B cell (primary cell): ENCODE measurements around the gene EHBP1. TPM values are rescaled to one million over a fixed set of nuclear protein-coding genes. Genes with fewer than 3 reads are reported as not detected.

Source experiments
- ATAC-seq: fragments of 200-7000 bp; cut with Tn5 transposase; one replicate; pipeline ENCODE4 v1.10.0; 2021; ENCODE audit warnings: low read depth, mild to moderate bottlenecking, moderate number of reproducible peaks, moderate library complexity
- CTCF ChIA-PET: fragments of 350-600 bp; sonication (Branson Sonifier 250); formaldehyde crosslinking; loops from one replicate; lab custom pipeline; 2021; ENCODE audit warnings: antibody characterized with exemption, inconsistent platforms; lab: Charles Lee
- POLR2A ChIA-PET: fragments of 350-600 bp; sonication (Branson Sonifier 250); formaldehyde crosslinking; loops from one replicate; lab custom pipeline; 2021; ENCODE audit warnings: antibody characterized with exemption; lab: Charles Lee
- DNase-seq: peaks from one replicate; pipeline ENCODE4 v3.0.0; 2013
- H2AFZ ChIP-seq: 2 replicates; pipeline ENCODE4 v1.6.1; 2012; ENCODE audit warnings: mild to moderate bottlenecking, low read depth, low read length; ENCODE audit not compliant: insufficient read depth, poor library complexity, severe bottlenecking
- H3K27ac ChIP-seq, 2 donors: 1 replicate in 1 of 2; 2 replicates in 1 of 2; pipeline ENCODE4 v1.5.1; 2012 to 2013; ENCODE audit warnings: low read length in 2 of 2, mild to moderate bottlenecking in 2 of 2, moderate library complexity in 1 of 2
- H3K27me3 ChIP-seq, 4 experiments: fragments of 200-600 bp in 1 of 4; sonication (generic) in 1 of 4; replicated peaks in 1 of 4; 1 replicate in 2 of 4; 2 replicates in 2 of 4; pipeline versions ENCODE4 v1.6.1 to v1.7.0; 2013 to 2016; ENCODE audit warnings: low read length in 3 of 4, mild to moderate bottlenecking in 2 of 4, mixed read lengths in 1 of 4, moderate library complexity in 1 of 4; ENCODE audit not compliant: insufficient read depth in 4 of 4, control insufficient read depth in 3 of 4; ENCODE audit errors: control extremely low read depth in 1 of 4
- H3K36me3 ChIP-seq, 2 experiments: replicated peaks in 1 of 2; 1 replicate in 1 of 2; 2 replicates in 1 of 2; pipeline versions ENCODE4 v1.6.1 to v1.7.1; 2013; ENCODE audit warnings: low read length in 1 of 2; ENCODE audit not compliant: insufficient read depth in 2 of 2, control insufficient read depth in 1 of 2; ENCODE audit errors: control extremely low read depth in 1 of 2, extremely low read depth in 1 of 2
- H3K4me1 ChIP-seq, 2 donors: fragments of 200-600 bp in 1 of 2; sonication (generic) in 1 of 2; 1 replicate in 1 of 2; 2 replicates in 1 of 2; pipeline versions ENCODE4 v1.5.1 to v1.6.1; 2013 to 2017; ENCODE audit warnings: low read length in 2 of 2; ENCODE audit not compliant: control insufficient read depth in 2 of 2, insufficient read depth in 2 of 2
- H3K4me2 ChIP-seq: replicated peaks from 2 replicates; pipeline ENCODE3; 2012; ENCODE audit warnings: mild to moderate bottlenecking, low read depth, low read length; ENCODE audit not compliant: poor library complexity, severe bottlenecking
- H3K4me3 ChIP-seq, 5 experiments: fragments of 200-600 bp in 1 of 5; sonication (generic) in 1 of 5; 1 replicate in 3 of 5; 2 replicates in 2 of 5; pipeline versions ENCODE4 v1.5.1 to v1.7.0; 2011 to 2016; ENCODE audit warnings: low read length in 4 of 5, mild to moderate bottlenecking in 4 of 5, low read depth in 2 of 5, control low read depth in 1 of 5, moderate library complexity in 1 of 5; ENCODE audit not compliant: insufficient read depth in 1 of 5; ENCODE audit errors: control extremely low read depth in 1 of 5, extremely low read depth in 1 of 5
- H3K79me2 ChIP-seq: fragments of 200-600 bp; sonication (generic); one replicate; pipeline ENCODE4 v1.6.0; 2016; ENCODE audit warnings: low read length; ENCODE audit not compliant: control insufficient read depth, insufficient read depth
- H3K9ac ChIP-seq: fragments of 200-600 bp; sonication (generic); 2 replicates; pipeline ENCODE4 v1.6.1; 2017; ENCODE audit warnings: mild to moderate bottlenecking, low read length, moderate library complexity
- H3K9me3 ChIP-seq, 3 donors: one replicate each; pipeline versions ENCODE4 v1.6.1 to v1.7.1; 2013; ENCODE audit warnings: low read length in 2 of 3; ENCODE audit not compliant: control insufficient read depth in 2 of 3, insufficient read depth in 1 of 3; ENCODE audit errors: control extremely low read depth in 1 of 3
- H4K20me1 ChIP-seq: 2 replicates; pipeline ENCODE4 v1.6.0; 2012; ENCODE audit warnings: mild to moderate bottlenecking, low read length; ENCODE audit not compliant: insufficient read depth, control insufficient read depth, poor library complexity, severe bottlenecking
- H3K27ac Mint-ChIP-seq: one replicate; pipeline ENCODE4 v1.8.0; 2021; ENCODE audit warnings: mixed read lengths
- H3K27me3 Mint-ChIP-seq: one replicate; pipeline ENCODE4 v1.8.0; 2021; ENCODE audit warnings: mixed read lengths
- H3K4me1 Mint-ChIP-seq: one replicate; pipeline ENCODE4 v1.8.0; 2021; ENCODE audit warnings: mixed read lengths
- H3K4me3 Mint-ChIP-seq: one replicate; pipeline ENCODE4 v1.8.0; 2021; ENCODE audit warnings: mixed read lengths
- H3K9me3 Mint-ChIP-seq: one replicate; pipeline ENCODE4 v1.8.0; 2022; ENCODE audit warnings: mixed read lengths; ENCODE audit not compliant: insufficient read depth
- EZH2 ChIP-seq: IDR thresholded peaks from 2 replicates; pipeline ENCODE4 v1.6.1; 2012; ENCODE audit warnings: borderline replicate concordance, low read depth, mild to moderate bottlenecking, moderate library complexity, low read length; ENCODE audit not compliant: insufficient read depth, poor library complexity, severe bottlenecking
- WGBS: methylation state at CpG from one replicate; pipeline ENCODE4 v1.1.5; 2013; ENCODE audit warnings: missing lambda C conversion rate; ENCODE audit not compliant: insufficient coverage; 5-methylcytosine and 5-hydroxymethylcytosine counted together
- intact Hi-C: fragments of 100-400 bp; cut with micrococcal nuclease; formaldehyde crosslinking; loops from one replicate; pipeline ENCODE4 v1.10.0; 2022
- polyA plus RNA-seq: library from polyadenylated mRNA; depleted of rRNA; stranded (reverse); fragments of >200 nt; gene quantifications from 2 replicates; pipeline ENCODE4 v1.2.3, GENCODE V29; 2012
- total RNA-seq, 2 donors: library from RNA; stranded (reverse); fragments of 120-200 nt in 1 of 2; gene quantifications; 1 replicate in 1 of 2; 2 replicates in 1 of 2; pipeline versions ENCODE4 v1.2.3 to v1.2.4, GENCODE V29; 2013 to 2022
- TF ChIP-seq, protein P1 (sequence below): fragments of 200-600 bp; IDR thresholded peaks from one replicate; pipeline ENCODE4 v1.8.0; 2022; ENCODE audit warnings: antibody characterized with exemption, mild to moderate bottlenecking

The EHBP1 gene
- total and polyA plus RNA-seq, 2 donors (not counting 1 experiment from before 2014, with no cell fraction given): 8.8 to 34.7 TPM

DNA sequence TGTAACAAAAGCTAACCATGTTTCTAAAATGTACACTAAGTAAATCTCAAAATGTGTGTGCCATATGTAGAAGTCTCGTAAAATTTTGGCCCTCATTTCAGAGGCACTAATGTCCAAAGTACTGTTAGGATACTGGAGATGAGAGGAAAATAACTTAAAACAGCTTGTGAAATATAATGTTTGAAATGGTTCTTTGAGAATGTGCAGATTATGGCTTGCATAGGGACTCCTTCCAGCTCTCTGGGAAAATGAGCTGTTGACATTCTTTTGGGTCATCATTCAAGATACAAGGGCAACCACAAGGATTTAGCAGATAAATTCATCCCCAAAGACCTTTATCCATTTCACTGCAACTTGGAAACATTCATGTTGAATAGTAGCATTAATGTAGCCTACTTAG is 307.0 kb downstream of the EHBP1 start:
- Histone ChIP-seq H3K4me3 (no peak overlapping the region), H3K27ac (no peak overlapping the region), H3K4me2 (no peak overlapping the region), H3K36me3 (no peaks in the 10 kb centered on the region), H3K79me2 (no peaks in the 10 kb centered on the region), H4K20me1 (no peaks in the 10 kb centered on the region), H3K4me1 (no peaks in the 10 kb centered on the region), H3K9me3 (no peaks in the 10 kb centered on the region), H3K27me3 (no peaks in the 10 kb centered on the region), H3K9ac (no peak overlapping the region), H2AFZ (no peak overlapping the region)
- H3K9me3 Mint-ChIP-seq: no peaks in the 10 kb centered on the region
- ChIA-PET POLR2A (no interaction called here), CTCF (no interaction called here)
- TF ChIP-seq, protein P1, sequence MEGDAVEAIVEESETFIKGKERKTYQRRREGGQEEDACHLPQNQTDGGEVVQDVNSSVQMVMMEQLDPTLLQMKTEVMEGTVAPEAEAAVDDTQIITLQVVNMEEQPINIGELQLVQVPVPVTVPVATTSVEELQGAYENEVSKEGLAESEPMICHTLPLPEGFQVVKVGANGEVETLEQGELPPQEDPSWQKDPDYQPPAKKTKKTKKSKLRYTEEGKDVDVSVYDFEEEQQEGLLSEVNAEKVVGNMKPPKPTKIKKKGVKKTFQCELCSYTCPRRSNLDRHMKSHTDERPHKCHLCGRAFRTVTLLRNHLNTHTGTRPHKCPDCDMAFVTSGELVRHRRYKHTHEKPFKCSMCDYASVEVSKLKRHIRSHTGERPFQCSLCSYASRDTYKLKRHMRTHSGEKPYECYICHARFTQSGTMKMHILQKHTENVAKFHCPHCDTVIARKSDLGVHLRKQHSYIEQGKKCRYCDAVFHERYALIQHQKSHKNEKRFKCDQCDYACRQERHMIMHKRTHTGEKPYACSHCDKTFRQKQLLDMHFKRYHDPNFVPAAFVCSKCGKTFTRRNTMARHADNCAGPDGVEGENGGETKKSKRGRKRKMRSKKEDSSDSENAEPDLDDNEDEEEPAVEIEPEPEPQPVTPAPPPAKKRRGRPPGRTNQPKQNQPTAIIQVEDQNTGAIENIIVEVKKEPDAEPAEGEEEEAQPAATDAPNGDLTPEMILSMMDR: no peak
- TF ChIP-seq EZH2: no peak
- DNase-seq (no peak), ATAC-seq (no peak)
- H3K4me1 Mint-ChIP-seq: no peaks in the 10 kb centered on the region
- no peaks in the 10 kb centered on the region for H3K27me3 Mint-ChIP-seq
- intact Hi-C loops: no loop called here
- no peak overlapping the region for H3K4me3 Mint-ChIP-seq
- 100% methylated on average over 1 of the region's 1 CpG for WGBS
- no peak overlapping the region for H3K27ac Mint-ChIP-seq

DNA sequence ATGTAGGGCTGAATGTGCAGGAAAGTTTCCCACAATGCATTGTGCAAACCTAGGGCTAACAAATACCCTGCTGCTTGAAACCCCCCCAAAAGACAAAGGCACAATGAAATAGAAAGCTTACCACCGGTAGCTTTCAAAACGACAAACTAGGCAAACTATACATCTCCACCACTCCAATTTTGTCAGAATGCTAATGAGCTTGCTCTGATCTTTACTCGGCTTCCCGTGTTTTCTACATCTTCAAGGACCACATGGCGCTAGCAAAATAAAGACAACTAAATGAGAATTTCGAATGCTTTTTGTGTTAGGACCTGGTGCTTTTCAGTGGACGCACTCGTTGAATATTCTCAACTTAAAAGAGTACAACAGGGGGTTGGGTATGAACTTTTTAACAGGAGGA is 307.9 kb downstream of the EHBP1 start:
- no peak overlapping the region for H3K27ac ChIP-seq
- H2AFZ ChIP-seq: no peak overlapping the region
- no peaks in the 10 kb centered on the region for H3K4me1 ChIP-seq
- no peaks in the 10 kb centered on the region for H3K9me3 ChIP-seq
- H3K79me2 ChIP-seq: no peaks in the 10 kb centered on the region
- ChIA-PET POLR2A (no interaction called here), CTCF (no interaction called here)
- ATAC-seq (no peak), DNase-seq (no peak)
- 97% methylated on average over 3 of the region's 8 CpGs for WGBS
- H3K27me3 ChIP-seq: no peaks in the 10 kb centered on the region
- Mint-ChIP-seq H3K27me3 (no peaks in the 10 kb centered on the region), H3K4me1 (no peaks in the 10 kb centered on the region), H3K4me3 (no peak overlapping the region), H3K9me3 (no peaks in the 10 kb centered on the region), H3K27ac (no peak overlapping the region)
- no peaks in the 10 kb centered on the region for H3K36me3 ChIP-seq
- no peak overlapping the region for H3K4me2 ChIP-seq
- H3K9ac ChIP-seq: no peak overlapping the region
- intact Hi-C loops: no loop called here
- H3K4me3 ChIP-seq: no peak overlapping the region
- TF ChIP-seq, protein P1: no peak
- no peak for TF ChIP-seq EZH2
- no peaks in the 10 kb centered on the region for H4K20me1 ChIP-seq
